GM21367 (cell line): Measurements from ENCODE around the gene DLK2.
"Not testable (repeated sequence)": the region's sequence is repeated elsewhere in the genome, so short reads cannot be mapped to it uniquely, and the experiment has no call there.

Source experiments
- ATAC-seq: cut with Tn5 transposase; IDR thresholded peaks from one replicate; pipeline ENCODE4 v1.9.1; 2021; ENCODE audit not compliant: unreplicated experiment

The DLK2 gene, protein sequence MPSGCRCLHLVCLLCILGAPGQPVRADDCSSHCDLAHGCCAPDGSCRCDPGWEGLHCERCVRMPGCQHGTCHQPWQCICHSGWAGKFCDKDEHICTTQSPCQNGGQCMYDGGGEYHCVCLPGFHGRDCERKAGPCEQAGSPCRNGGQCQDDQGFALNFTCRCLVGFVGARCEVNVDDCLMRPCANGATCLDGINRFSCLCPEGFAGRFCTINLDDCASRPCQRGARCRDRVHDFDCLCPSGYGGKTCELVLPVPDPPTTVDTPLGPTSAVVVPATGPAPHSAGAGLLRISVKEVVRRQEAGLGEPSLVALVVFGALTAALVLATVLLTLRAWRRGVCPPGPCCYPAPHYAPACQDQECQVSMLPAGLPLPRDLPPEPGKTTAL

DNA sequence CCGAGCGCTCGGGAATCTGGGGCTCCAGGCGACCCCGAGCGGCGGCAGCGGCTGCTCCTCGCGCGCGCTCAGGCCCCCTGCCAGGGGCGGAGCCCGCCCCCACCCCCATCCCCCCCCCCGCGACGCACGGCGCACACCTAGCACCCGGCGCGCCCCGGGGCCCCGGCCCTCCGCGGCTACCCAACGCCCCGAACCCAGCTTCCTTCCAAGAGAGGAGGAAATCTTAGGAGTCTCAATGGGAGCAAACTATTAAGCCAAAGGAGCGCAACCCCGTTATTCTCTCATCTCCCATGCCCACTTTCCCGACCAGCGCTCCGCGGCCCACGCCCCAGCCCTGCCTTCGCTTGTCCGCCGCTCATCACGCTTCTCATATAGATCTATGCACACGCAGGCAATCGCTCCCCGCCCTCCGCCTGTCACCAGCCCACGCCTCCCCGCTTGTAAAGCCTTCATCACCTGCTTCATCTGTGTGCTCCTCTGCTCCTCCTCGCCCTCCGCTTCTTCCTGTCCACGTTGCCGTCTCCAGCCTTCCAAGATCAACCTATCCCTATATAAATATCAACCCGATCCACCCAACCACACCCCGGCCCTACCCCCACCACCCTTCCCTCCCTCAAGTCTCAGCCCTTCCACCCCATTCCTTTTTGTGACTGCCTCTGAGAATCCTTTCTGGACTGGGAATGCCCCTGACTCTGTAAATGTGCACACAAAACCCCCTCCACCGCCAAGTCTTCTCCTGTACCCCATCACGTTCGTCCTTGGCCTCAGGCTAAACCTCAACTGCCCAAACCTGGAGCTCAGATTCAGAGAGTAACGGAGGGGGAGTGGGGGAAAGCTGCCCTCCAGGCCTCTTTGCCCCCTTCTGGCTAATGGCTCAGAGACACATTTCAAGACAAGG is at the start of gene DLK2:
DLK2 (minus strand) TSS at position 18 of the 898 bp plus-strand sequence. CDS start 723 bp downstream, outside the sequence.
- ATAC-seq = no peak

DNA sequence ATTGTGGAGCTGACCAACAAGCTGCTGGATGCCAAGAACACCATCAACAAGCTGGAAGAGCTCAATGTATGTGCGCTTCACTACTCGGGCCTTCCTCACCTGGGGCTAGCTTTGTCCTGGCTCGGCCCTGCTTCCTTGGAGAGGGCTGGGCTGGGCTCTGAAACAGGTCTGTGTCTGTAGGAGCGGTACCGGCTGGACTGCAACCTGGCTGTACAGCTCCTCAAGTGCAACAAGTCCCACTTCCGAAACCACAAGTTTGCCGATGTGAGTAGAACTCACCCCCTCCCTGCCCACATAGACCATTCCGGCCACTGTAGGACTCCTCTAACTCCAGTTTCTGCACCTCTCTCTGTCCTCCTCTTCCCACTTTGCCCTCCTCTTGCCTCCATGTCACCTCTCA is 48.1 kb upstream of the DLK2 start:
- ATAC-seq = no peak

DNA sequence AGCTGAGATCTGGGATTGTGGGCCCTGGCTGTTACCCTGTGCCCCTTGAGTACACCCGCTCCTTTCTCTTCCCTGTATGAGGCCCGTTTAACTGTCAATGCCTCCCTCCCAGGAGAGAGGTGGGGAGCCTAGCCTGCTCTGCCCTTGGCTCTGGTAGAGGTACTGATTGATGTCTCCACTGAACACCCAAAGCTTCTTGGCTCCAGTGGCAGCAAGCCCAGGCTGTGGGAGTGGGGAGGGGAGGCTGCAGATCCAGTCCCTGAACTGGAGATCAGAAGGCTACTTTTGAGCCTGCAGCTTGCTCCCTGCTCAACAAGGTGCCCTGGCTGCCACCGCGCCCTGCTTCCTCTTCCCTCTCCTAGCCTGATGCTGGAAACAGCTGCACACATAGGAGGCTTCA is 47.3 kb upstream of the DLK2 start:
- ATAC-seq = no peak

DNA sequence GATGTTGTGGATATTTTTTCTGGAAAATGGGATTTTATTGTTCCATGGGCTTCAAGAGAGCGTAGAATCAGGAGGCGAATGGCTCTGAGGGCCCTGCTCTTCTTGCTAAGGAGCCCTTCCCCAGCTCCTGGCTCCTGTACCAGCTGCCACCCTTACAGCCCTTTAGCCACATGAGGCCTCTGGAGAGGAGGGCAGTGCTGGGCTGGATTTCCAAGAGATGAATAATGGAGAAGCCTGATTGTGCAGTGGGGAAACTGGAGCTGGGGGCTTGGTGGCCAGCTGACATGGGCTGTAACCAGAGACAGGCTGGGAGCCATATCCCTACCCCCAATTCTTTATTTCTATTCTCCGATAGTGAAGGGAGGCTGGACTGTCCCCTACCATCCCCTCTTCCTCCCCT is 45.6 kb upstream of the DLK2 start:
- ATAC-seq = no peak

DNA sequence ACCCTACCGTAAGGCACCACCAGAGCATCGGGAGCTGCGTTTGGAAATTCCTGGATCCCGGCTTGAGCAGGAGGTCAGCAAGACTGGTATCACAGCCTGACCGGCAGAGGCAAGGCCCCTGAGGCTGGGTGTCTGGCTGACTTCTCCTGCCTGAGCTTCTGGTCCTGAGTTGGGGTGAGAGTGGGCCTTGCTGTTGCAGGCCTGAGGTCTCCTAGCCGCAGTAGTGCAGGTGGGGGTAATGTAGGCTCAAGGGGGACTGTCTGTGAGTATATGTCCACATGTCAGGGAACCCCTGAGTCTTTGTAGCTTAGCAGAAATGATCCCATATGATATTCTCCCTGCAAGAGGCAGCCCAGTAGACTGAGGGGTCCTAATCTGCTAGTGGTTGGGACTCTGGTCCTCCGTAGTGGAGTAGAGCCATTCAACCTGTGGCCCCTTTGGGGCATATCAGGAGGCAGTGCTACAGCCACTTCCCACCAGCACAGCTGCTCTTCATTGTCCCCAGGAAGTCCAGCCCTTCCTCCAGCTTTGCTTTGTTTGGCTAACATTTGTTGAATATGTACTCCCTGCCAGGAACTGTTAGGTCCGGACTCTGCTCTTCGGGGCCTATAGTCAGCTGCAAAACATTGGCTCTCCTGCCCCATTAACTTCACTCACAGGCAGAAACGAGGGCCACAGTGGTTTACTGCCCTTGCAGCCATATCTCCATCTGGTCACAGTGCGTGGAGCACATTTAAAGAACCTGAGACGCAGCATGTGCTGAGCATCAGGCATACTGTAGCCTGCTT is 43.9 kb upstream of the DLK2 start:
- no peak for ATAC-seq

DNA sequence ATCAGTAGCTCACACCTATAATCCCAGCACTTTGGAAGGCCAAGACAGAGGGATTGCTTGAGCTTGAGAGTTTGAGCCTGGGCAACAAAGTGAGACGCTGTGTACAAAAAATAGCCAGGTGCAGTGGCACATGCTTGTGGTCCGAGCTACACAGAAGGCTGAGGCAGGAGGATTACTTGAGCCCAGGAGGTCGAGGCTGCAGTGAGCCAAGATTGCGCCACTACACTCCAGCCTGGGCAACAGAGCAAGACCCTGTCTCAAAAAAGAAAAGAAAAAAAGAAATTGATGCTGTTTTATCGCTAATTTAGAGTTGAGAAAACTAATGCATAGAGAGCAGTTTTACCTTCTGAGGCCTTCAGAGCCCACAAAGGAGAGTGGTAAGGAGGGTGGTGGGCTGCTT is 42.9 kb upstream of the DLK2 start:
- not testable (repeated sequence) for ATAC-seq

DNA sequence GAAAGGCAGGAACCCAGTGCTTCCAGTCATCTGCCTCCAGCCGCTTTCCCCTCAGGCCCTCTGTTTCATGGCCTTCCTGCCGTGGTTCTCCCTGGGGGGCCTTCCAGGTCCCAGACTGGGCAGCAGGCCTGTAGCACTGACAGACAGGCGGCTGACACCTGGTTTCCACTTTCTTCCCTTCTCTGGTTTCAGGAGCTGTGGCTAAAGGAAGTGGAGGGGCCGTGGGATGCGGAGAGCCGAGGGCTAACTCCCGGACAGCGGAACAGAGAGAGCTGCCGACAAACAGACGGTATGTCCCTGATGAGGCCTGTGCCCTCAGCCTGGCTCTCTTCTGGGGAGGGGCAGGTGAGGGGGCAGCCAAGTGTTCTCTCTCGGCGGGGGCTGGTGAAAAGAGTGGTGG is 42.3 kb upstream of the DLK2 start:
- no peak for ATAC-seq

DNA sequence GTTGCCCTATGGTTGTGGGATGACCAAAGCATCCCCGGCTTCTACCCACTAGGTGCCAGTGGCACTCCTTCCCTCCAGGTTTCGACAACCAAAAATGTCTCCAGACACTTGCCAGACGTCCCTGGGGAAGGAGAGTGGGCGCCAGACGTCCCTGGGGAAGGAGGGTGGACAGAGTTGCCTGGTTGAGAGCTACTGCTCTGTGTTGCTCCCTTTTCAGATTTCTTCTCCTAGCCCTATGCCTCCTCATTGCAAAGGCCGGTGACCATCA is 41.7 kb upstream of the DLK2 start:
- ATAC-seq = no peak

DNA sequence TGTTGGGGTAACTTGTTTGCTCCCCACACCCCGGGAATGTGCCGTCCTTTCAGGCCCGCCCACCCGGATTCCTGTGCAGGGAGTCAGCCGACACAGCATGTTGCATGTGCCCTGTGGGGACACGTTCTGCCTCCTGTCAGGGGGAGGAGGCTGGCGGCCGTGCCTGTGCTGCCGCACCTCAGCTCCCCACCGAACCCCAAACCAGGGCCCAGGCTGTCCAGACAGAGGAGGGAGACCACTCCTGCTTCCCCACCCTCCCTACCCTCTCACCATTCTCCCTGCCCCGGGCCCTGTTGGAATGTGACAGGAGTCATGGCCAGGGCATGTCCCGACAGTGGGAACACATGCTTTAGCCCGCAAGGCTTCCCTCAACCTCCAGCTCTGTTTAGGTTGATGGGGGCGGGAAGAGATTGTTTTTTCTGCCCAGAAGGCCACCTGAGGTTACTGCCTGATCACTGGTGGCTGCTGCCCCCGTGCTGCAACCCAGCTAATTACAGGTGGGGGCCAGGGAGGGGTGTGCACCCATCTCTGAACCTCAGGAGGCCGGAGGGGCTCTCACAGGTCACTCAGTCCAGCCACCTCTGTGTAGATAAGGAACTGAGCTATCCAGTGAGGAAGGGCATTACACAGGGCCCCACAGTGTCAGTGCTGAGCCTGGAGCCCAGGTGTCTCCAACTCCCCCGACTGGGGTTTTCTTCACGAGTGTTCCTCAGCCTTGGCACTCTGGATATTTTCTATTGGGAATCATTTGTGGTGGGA is 41.2 kb upstream of the DLK2 start:
- no peak for ATAC-seq

DNA sequence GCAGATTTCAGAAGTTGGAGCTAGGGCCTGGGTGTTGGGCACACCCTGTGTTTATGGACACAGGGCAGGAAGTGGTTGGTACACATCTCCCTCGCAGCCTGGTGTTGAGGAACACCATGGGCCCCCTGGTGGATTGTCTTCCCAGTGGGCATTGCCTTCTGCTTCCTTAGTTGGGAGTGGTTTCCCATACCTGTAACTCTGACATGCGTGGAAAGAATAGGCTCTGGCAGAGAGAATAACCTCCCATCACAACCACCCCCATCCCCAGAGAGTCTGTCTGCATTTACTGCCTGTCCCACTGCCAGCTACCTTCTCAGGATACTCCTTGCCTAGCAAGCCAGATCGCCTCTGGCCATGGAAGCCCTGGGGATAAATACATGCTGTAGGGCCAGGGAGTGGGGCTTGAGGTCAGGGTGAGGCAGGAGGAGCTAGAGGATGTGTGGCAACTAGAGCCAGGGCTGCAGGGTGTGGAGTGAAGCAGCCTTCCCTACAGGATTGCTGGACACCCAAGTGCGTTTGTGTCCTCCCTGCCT is 40.1 kb upstream of the DLK2 start:
- ATAC-seq = no peak

DNA sequence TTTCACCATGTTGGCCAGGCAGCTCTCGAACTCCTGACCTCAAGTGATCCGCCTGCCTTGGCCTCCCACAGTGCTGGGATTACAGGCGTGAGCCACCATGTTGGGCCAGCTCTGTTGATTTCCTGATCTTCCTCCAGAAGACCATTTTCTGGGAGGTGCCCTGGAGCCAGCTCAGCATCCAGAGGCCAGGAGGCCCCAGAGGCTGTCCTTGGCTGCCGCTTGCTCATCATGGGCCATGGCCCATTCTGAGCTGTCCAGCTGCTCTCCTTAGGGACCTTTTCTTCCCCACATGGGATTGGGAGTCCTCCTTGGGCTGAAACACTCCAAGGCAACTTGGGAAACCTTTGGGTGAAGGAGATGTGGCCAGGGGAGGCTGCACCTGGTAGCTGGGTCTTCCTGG is 39.4 kb upstream of the DLK2 start:
- no peak for ATAC-seq

DNA sequence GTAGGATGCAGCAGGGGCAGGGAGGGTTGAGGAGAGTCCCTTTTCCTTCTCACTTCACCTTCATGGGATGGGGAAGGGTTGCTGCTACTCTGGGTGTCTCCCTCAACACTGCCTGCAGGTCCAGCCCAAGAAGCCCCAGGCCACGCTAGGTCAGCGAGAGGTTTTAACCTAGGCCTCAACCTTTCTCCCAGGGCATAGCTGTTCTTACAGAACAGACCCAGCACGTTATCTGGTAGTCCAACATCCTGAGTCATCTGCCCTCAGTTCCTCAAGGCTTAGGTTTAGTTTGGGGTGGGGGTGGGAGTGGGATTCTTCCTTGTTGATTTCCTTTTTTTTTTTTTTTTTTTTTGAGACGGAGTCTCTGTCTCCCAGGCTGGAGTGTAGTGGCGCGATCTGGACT is 39.0 kb upstream of the DLK2 start:
- no peak for ATAC-seq

DNA sequence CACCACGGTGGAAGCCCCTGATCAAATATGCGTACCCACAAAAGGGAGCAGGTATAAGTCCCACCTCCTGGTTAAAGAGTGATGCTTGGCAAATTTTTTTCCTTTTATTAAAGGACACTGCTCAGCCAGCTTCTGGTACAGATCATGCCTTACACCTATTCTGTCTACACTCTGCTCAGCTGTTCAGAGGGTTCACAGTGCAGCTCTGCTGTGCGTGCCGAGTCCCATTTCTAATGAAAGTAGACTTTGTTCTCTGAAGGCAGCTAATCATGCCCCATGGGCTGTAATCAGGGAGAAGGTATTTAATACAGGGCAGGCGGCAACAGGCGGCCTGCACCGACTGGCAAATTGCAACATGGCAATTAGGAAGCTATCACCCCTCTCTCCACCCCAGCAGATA is 38.5 kb upstream of the DLK2 start:
- ATAC-seq = no peak

DNA sequence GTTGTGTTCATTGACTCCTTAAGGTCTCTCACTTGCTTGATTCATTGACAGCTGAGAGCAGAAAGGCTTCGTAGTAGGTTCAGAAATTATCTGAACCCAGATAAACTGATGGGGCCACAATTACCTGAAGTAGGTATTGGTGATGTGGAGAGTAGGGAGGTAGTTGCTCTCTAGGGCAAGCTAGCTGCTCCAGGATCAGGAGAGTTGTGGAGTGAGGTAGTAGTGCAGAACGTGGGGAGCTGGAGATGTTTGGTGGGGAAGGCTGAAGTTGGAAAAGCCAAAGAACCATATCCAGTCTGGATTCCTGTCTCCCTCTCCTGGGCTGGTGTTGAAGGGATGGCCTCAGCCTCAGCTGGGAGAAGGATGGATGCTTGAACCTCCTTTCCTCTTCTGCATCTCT is 37.9 kb upstream of the DLK2 start:
- no peak for ATAC-seq

DNA sequence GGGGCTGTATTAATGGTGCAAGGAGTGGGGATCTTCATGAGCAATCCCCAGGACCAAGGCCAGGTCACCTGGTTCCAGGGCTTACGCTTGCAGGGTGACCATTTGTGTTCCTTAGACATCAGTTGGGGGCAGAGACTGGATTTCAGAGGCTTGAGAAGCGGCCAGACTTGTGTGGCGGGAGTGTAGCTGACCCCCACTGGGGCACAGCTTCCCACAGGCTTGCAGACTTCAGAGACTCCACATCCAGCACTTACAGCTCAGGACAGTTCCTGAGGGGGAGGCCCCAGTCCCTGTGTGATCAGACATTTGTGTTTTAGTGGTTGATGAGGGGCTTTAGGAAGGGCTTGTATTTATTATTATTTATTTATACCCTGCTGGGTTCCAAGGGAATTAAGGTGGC is 37.3 kb upstream of the DLK2 start:
- ATAC-seq = no peak

DNA sequence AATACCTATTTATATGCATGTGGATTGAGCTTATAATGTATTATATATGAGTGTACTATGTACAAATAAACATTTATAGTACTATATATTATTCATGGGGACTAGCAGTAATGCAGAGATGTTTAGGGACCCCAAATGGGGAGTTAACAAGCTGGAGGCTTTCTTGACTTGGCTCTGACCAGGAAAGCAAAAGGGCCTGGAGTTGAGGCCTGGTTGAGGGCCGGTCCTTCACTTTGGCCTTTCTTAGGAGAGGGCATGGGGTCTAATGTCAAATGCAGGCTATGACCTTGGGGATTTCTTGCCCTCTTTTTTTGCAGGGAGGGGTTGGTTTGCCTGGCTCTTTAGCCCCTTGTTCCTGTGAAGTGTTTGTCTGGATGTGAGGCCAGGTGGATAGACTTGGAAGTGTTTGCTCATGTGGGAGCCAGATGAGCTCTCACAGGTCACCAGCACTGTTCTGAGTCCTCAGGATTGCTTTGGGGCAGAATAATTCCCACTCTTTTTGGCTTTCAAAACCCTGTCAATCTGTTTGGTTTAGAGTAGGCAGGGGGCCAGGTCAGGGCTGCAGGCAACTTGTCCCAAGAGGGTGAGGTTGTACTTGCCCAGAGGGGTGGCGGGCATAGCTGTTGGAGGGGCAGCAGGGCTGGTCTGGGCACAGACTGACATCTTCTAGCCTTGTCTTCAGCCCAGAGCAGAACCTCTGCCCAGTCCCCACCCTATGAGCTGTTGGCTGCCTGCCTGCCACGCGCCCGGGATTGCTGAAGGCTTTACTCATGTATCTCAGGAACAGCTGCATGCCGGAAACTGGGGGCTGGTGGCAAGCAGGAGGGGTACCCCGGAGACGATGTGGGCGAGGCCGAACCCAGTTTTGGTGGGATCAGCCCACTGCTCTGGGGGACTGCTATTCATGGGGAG is 36.7 kb upstream of the DLK2 start:
- no peak for ATAC-seq

DNA sequence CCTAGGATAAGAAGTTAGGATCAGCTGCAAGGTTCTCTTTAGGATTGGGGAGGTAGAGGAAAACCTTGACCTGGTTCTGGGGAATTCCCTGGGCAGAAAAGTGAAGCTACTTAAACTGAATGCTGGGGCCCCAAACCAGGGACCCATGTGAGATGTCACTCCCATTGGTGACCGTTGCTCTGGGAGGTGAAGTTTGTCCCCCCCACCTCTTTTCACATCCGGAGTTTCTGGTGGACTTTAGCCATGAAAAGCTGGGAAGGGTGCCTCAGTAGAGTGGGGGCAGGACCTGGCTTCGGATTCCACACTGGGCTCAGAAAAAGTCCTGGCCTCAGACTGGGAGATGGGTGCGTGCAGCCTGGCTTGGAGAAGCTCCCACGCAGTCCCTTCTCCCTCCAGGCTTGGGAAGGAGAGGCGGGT is 35.2 kb upstream of the DLK2 start:
- no peak for ATAC-seq

DNA sequence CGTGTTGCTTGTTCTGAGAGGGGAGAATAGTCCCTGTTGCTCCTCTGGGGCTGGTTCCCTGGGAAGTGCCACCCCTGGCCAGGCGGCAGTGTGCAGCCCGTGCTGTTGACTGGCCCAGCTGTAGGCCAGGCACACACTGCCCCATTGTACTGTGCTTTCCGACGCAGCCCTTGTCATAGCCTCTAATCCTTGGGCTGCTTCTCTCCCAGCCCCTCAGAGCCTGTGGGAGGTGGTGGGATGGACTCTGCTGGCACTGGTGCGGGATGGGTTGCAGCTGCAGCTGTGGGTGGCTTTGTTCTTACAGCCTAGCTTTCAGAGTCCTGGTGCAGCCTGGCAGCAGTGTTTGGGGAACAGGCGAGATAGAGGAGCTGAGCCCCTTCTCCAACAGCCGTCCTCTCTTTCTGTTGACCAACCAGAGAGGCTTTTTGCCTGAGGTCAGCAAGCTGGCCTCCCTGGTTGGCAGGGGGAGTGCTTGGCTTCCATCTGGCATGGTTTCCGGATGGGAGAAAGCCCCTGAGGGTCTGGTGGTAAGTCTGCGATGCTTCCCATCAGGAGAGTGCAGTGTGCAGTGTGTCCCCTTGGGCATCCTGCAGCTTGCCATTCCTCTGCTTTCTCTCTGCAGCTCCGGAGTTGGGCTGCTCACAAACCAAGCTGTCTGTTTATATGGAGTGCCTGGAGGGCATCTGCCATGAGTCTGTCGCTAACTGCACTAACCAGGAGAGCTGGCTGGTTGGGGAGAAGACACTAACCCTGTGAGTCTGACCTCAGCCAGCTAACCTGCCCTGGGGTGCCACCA is 34.1 kb upstream of the DLK2 start:
- ATAC-seq = no peak
